Measurements from ENCODE around the gene LRRC26.

DNA sequence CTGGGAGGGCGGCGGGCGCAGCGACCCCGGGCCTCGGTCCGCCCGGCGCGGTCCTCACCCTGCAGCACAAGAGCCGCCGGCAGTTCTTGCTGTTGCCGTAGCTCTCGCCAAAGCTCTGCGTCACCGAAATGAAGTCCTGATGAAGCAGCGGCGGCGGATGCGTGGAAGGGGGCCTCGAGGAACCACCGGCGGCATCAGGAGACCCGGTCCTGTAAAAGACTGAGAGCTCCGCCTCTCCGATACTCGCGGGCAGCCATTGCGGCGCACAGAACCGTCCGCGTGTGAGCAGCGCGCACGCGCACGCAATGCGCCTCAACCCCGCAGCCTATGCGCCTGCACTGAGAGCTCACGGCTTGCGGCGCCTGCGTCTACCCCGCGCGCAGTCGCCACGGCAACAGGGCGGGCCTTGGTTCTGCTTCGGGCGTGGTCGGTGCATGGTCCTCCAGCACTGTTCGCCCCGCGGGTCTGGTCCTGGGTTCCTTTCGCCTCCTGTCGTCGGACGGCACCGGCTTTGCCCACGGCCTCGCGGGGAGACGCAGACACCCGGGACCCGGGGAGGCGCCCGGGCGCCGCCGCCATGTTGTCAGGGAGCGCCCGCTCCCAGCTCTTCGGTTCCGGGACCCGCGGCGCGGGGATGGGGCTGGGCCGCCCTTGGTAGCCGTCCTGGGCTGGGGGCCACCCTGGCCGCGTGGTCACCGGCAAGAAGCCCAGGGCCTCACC is 40.2 kb downstream of the LRRC26 start:
- TF ChIP-seq CTCF (conservative IDR thresholded peaks at IDR 0.05; ENCODE audit: low read depth, low read length), result no peak
- TF ChIP-seq EZH2 (IDR thresholded peaks at IDR 0.05; ENCODE audit: low read length, unreplicated experiment), result no peak

Measured in PC-3 (cell line).